ENCODE measurements around the gene FNIP1.

DNA sequence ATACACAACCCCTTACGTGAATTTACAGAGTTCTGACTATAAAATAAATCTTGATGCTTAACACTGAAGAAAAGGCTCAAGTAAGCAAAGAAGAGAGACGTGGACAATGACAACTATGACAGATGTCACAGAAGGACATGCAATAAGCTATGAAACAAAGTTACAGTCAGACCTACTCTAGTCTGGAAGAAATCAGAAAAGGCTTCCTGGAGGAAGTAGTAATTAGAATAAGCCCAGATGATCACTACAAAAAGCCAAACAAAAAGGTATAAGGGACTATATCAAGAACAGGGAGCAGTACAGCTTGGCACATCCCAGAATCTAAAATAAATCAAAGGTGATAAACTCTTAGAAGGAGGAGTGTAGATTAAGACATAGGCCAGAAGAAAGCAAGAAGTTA is 6.3 kb downstream of the FNIP1 start:
- TF ChIP-seq, protein P1, sequence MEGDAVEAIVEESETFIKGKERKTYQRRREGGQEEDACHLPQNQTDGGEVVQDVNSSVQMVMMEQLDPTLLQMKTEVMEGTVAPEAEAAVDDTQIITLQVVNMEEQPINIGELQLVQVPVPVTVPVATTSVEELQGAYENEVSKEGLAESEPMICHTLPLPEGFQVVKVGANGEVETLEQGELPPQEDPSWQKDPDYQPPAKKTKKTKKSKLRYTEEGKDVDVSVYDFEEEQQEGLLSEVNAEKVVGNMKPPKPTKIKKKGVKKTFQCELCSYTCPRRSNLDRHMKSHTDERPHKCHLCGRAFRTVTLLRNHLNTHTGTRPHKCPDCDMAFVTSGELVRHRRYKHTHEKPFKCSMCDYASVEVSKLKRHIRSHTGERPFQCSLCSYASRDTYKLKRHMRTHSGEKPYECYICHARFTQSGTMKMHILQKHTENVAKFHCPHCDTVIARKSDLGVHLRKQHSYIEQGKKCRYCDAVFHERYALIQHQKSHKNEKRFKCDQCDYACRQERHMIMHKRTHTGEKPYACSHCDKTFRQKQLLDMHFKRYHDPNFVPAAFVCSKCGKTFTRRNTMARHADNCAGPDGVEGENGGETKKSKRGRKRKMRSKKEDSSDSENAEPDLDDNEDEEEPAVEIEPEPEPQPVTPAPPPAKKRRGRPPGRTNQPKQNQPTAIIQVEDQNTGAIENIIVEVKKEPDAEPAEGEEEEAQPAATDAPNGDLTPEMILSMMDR (IDR thresholded peaks at IDR 0.05; ENCODE audit: poor library complexity) = no peak
- no peak for TF ChIP-seq EZH2 (IDR thresholded peaks at IDR 0.05; ENCODE audit: borderline replicate concordance)

All from hepatocyte (in vitro differentiated cells).